Right ventricle myocardium superior (tissue), 1 donor: ENCODE results near the gene LRRC36. TPM values are rescaled to one million over a fixed set of nuclear protein-coding genes. Genes with fewer than 3 reads are reported as not detected.

Experiments
- ATAC-seq: fragments of 200-7000 bp; cut with Tn5 transposase; one replicate; pipeline ENCODE4 v1.9.1; 2020; ENCODE audit warnings: mild to moderate bottlenecking; ENCODE audit not compliant: poor library complexity
- DNase-seq: peaks from one replicate; pipeline ENCODE4 v3.0.0-alpha.2; 2020
- intact Hi-C: fragments of 100-400 bp; cut with DNase I; formaldehyde crosslinking; loops from one replicate; pipeline ENCODE4 v1.11.2; 2022
- total RNA-seq: library from RNA; stranded (reverse); fragmentation: NEBNext Ultra II Directional; extraction: Animal tissue kit (Norgen Biotek cat#: 25700); gene quantifications from one replicate; pipeline ENCODE4 v1.2.1, GENCODE V29; 2021
- donor health status: DM: no; HTN: yes; CAD: no; lungs with severe emphysema.

Gene LRRC36
- total RNA-seq, 1 donor from 2014 or later, result not detected

DNA sequence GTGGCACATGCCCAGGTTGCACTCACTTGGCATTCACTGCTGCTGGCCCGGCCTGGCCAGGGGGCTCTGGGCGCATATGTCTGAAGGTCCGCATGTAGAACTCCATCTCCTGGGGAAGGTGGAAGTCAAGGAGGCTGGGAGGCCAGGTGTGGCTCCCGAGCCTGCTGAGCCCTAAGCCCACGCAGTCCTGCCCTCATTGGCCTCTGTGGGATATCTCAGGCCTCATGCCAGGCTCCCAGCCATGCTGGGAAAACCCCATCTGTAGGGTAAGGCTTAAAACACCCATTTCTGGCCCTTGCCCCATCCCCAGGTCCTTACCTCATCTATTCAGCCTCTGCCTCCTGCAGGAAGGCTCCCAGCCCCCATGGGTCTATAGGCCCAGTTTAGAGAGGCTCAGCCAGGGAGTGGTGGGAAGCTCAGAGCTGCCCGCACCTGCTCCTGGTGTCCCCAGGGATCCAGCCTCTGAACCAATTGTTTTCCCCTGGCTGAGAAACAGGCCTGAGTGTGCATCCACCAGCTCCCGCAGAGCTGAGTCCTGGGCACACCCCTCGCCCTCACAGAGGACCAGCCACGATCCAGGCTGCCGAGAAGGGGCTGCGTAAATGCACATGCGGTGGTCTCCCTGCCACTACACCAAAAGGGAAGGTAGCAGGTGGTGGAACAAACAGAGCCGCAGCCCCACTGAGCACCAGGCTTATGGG is 69.0 kb downstream of the LRRC36 start:
- ATAC-seq (no peak), DNase-seq (no peak)
- intact Hi-C loops, result loop anchor here (10.0 kb wide), 1 partner anchor 131 kb away; no protein-coding TSS in a partner anchor

DNA sequence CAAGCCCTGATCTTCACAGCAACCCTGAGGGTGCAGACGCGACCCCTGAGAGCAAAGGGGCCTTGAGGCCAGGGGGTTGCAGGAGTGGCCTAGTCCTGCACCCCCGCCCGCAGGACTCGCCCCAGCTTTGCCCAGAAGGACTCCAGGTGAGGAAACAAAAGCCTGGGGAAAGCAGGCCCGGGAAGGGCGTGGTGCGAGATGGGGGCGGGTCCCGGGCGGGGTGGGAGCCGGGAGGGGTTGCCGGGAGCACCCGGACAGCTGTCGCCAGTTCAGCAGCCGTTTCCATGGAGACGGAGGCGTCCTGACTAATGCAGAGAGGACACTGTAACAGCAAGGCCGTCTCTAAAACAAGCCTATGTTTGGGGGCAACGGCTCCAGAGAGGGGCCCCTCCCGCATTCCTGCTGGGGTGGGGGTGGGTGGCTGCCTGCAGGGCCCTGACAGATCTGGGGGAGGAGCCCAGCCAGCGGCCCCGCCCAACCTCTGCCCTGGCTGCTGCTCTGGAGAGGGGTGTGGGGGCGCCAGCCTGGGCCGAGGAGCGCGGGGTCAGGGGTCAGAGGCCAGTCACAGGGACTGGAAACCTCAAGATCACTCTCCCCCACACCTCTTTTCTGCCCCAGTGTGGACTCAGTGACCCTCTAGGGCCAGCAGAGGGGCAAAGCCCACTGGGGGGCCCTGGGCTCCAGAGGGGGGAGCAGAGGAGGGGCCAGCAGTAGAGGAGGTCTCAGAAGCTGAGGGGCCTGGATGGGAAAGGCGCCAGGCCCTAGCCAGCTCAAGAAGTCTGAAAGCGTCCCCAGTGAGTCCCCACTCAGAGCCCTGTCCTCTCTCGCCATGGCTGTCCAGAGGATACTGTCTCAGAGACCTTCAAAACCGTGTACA is 69.8 kb downstream of the LRRC36 start:
- intact Hi-C loops, result loop anchor here (10.0 kb wide), 1 partner anchor 132 kb away; no protein-coding TSS in a partner anchor
- DNase-seq (peak; percentile 84), ATAC-seq (peak; percentile 29)

DNA sequence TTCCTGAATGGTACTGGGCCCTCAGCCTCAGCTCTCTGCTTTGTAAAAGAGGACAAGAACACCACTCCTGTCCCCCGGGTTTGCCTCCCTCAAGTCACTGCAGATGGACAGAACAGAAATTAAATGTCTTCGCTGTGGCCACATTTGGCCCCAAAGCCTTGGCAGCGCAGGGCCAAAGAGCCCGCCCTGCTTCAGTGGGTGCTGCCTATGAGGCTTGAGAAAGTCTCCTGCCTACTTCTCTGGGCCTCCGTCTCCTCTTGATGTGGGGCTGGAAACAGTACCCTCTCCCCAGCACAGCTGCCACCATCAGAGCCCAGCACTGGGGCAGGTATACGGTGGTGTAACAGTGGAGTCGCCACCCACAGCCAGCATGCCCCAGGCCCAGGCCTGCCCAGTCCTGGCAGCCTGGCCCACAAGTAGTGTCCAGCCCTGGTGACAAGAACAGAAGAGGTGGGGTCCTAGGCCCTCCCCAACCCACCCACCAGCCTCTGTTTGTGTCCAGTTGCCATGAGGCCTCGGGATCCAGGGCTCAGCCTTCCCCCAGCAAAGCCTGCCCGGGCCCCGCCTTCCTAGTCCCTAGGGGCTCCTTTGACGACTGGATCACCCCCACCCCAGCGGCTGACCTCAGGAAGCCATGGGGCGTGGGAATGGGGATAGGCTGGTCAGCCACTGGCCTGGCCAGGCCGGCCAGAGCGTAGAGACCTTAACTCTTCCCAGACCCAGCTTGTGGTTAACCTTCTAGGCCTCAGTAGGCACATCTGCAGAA is 70.6 kb downstream of the LRRC36 start:
- peak; percentile 82 for DNase-seq
- peak; percentile 11 for ATAC-seq
- intact Hi-C loops, result loop anchor here (10.0 kb wide), 1 partner anchor 132 kb away; no protein-coding TSS in a partner anchor

DNA sequence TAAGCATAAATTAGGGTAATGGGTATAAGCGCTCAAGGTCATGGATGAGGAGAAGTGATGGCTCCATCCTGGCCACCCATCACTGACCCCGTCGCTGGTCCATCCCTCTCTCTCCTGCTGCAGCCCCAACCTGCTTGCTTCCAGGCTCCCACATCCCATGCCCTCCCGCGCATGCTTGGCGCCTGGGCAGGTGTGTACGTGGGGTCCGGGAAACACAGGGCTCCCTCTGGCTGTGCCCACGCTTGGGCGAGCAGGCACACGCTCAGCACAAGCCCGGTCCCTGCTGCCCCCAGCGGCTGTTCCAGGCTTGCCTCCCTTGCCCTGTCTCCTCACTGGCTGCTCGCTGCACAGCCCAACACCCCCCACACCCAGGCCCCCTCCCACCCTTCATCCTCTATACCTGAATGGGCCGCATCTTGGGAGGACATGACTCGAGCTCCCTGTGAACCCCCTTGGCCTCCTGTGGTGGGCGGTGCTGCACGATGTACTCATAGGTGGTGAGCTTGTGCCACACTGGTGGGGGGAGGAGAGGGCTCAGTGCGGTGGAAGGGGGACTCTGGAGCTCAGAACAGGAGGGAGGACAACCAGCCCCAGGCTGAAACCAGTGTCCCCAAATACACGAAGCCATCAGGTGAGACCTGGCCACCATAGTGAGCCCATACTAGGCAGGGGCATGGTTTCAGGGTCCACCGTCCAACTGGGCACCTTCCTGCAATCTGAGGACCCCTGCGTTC is 71.4 kb downstream of the LRRC36 start:
- ATAC-seq (no peak), DNase-seq (no peak)
- intact Hi-C loops, result loop anchor here (10.0 kb wide), 1 partner anchor 133 kb away; no protein-coding TSS in a partner anchor

DNA sequence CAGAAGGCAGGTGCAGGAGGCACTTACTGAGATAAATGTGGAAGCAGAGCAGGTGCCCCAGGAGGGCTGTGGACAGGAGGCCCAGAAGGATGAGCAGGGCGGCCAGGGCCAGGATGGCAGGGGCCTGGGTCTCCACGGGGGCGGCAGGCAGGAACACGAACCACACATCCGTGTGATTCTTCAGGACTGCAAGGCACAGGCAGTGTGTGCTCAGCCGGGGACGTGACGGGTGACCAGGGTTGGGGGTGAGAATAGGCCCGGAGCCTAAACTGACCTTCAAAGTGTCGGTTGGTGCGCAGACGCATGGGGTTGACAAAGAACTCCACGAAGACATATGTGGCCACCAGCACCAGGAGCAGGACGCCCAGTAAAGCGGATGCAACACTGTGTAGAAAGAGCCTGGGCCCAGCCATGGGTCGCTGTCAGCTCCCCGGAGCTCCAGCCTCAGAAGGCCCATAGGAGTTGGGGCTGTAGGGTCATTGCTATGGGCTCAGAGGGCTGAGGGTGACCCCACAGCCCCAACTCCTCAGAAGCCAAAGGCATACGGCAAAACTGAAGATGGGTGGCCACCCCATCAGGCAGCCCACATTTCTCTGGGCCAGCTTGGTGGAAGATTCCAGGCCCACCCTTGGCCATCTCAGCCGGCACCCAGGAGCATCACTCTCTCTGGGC is 72.1 kb downstream of the LRRC36 start:
- ATAC-seq (no peak), DNase-seq (no peak)
- intact Hi-C loops, result loop anchor here (10.0 kb wide), 1 partner anchor 134 kb away; no protein-coding TSS in a partner anchor

DNA sequence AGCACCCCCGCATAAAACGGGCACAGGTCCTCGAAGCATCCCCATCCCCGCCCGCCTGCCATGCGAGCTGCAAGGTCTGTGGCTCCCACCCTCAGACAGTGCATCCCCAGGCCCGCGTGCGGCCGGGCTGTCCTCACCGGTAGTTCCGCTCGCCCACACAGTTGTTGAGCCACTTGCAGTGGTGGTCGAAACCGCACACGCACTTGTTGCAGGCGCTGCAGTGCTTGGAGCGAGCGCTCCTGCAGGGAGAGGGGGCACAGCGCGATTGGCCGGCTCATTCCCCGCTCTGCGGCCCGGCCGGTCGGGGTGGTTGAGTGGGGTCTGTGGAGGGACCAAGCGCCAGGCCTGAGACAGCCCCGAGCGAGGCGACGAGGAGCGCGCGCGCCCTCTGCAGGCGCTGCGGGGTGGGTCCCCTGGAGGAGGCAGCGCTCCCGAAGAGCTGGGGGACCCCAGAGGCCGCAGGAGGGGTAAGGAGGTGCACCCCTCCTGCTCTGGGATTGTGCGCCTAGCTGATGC is 72.7 kb downstream of the LRRC36 start:
- intact Hi-C loops, result loop anchor here (10.0 kb wide), 1 partner anchor 134 kb away; no protein-coding TSS in a partner anchor
- DNase-seq, result peak; percentile 76
- ATAC-seq, result peak; percentile 50

DNA sequence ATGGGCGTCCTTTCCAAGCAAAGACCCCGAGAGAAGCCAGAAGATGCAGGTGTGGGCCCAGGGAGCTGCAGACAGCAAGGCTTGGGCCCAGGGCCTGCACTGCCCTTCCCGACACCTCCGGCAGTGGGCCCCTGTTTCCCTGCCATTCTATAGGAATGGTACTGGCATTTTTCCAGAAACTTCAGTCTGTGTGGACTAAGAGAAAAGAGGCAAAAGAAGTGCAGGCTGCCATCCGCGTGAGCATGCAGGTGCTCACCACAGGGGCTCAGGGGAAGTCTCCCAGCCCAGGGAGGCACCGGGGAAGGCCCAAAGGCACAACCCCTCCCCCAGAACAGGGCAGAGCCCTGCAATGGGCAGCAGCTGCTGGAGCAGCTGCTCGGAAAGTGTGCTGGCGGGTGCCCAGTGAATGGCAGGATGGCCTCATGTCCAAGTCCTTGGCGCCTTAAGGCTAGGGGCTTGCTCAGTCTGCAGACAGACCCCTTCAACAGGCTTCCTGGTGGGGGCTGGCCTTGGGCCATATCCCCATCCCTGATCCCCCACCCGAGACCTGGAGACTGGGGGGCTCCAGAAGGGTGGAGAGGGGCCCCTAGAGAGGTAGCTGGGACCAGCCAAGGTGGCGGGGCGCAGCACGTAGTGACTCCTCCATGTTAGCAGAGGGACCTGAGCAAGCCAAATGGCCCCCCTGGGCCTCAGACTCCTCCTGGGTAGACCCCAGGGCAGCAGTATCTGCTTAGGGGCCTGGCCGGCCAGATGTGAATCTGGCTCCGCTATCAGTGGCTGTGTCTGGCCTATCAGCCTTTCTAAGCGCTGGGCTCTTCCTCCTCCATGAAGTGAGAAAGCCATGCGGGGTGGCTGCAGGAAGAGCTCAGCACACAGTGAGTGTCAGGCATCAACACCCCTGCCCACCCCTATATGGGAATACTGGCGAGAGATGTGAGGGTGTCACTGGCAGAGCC is 73.4 kb downstream of the LRRC36 start:
- intact Hi-C loops, result loop anchor here (10.0 kb wide), 1 partner anchor 135 kb away; no protein-coding TSS in a partner anchor
- ATAC-seq, result no peak
- DNase-seq, result no peak

DNA sequence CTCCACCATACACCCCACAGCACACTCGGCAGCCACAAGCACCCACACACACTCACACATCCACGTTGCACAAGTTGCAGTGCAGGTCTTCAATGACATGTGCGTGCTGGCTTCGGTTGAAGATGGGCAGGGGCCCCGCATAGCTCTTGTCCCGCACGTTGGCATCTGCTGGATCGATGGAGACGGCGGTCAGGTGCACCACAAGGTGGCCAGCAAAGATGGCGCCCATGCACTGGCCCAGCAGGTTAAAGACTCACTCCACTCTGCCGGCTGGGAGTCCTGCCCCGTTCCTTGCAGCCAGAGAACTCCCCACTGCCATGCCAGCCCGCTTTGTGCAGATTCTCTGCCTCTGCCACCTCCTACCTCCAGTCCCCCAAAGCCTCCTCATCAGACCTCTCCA is 74.3 kb downstream of the LRRC36 start:
- intact Hi-C loops, result no loop called here
- no peak for ATAC-seq
- no peak for DNase-seq

DNA sequence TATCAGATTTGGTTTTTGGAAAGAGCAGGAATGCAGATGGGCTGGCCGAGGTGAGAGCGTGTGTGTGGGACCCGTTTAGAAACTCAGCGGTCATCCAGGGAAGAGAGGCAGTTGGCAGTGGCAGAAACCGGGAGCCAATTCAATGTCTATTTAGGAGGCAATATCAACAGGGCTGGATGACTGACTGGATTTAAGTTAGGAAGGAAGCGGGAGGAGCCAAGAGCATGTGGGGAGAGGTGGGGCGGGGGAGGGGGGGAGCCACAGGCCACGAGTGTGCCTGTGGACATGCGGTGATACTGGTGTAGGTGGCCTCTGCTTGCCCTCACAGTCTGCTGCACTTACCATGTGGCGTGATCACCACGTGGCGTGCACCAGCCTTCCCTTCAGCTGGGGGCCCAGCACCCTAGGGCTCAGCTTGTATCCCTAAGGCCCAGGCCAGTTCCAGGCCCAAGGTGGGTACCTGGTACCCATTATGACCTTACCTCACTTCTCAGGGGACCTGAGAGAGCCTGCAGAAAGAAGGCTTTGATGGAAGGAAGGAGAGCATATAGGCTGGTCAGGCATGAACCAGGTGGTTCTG is 77.5 kb downstream of the LRRC36 start:
- DNase-seq (no peak), ATAC-seq (no peak)
- intact Hi-C loops, result no loop called here

DNA sequence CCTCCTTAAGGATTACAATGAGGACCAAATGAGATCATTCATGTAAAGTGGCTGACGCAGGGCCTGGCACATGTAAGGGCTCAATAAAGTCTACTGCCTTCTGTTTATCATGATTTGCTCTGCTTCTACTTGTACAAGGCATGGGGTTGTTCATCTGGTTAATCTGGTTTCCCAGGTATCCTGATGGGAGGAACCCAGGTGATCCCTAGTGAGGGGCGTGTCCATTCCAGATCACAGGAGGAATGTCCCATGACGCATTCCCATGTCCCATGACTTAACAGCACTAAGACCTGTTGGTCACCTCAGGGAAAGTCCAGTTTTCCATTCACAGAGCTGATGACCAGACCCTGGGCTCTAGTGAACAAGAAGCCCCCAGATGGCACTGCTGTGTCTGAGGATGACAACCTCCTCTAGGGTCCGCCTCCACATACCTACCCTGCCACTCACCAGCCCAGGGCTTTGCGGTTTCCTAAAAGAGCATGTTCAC is 78.2 kb downstream of the LRRC36 start:
- intact Hi-C loops, result no loop called here
- DNase-seq, result no peak
- no peak for ATAC-seq

DNA sequence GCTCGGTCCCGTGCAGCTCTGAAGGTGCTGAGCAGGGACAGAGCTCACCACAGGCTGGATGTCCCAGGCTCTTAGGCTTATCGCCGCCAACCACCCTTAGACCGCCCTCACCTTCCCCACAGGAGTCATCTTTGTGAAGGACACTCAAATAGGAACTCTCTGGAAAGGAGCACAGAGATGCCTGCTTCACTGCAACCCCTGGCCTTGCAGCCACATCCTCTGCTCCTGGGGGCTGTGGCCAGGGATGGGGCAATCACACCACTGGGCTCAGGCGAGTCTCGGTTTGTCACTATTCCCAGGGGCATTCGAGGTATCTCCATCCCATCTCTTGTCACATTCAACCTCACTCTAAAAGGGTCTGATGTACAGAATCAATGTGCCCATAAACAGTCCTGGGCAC is 78.7 kb downstream of the LRRC36 start:
- intact Hi-C loops, result no loop called here
- DNase-seq, result no peak
- ATAC-seq, result no peak

DNA sequence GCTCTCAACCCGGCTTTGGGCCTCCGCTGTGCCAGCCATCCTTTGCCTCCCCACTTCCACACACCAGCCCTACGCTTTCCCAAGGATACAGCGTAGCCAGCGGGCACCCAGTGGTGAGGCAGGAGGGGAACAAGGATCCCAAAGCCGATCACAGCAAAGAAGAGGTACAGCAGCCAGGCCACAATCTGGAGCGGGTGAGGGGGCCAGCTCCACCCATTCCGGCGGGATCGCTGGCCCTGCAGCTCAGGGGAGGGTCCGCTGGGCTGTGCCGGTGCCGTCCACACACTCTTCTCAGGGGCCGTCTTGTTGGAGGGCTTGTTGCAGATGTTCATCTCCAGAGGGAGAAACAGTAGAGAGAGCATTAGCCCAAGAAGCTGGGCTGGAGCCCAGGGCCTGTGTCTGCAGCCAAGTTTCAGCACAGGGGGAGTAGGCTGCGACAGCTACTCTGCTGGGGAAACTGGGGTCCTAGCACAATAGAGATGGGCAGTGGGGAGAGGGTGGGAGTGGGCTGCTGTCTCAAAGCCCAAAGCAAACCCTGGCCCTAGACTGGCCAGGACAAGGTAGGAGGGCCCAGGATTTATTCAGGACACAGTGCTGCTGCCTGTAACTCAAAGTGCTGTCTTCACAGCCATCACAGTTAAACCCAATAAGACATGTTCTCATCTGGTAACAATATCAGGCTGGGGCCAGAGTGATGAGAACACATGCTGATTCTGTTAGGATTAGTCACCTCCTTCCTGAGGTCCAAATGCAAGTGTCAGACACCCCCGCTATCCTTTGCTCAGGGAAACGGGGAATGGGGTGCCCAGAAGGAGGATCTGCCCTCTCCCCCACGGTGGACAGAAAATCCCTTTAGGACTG is 79.7 kb downstream of the LRRC36 start:
- intact Hi-C loops, result no loop called here
- peak; percentile 74 for ATAC-seq
- peak; percentile 74 for DNase-seq

DNA sequence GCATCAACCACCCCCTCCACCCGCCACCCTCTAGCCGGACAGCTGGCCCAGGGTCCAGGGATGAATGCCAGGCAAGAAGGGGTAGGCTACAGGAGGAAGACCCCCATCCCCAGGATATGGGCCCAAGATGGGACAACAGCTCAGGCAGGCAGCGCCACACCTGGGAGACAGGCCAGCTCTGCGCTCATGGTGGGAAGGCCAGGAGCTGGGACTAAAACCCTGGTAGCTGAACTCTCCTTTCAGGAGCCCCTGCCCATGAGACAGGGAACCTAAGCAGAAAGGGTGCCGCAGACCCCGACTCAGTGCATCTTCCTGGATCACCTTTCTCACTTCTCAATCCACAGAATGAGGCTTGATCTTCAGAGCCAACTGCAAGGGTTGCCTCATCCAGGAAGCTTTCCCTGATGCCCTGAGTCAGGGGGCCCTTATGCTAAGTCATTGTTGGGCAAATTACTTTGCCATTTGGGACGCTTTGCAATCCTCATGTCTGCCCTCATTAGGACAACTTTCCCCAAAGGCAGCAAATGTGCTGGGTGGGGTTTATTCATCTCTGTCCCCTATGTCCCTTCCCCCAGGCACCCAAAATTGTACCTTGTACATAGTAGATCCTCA is 80.7 kb downstream of the LRRC36 start:
- no peak for DNase-seq
- intact Hi-C loops, result no loop called here
- no peak for ATAC-seq

DNA sequence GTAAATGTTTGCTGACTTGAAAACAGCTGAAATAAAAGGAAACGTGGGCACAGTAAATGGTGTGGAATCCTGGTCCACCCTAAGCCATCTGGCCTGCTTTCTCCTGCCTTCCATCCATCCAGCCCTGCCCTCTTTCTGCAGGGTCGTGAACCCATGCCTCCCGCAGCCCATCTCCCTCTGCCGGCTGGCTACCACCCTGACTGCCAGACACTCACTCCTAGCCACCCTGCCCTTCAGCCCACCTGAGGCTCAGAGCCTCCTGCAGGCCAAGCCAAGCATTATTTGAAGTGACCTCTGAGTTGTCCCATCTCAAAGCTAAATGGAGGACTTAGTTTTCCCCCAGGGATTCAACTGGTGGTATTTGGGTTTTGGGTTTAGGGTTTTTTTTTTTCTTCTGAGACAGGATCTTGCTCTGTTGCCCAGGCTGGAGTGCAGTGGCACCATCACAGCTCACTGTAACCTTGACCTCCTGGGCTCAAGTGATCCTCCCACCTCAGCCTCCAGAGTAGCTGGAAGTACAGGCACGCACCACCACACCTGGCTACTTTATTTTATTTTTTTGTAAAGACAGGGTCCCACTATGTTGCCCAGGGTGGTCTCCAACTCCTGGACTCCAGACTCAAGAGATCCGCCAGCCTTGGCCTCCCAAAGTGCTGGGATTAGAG is 81.3 kb downstream of the LRRC36 start:
- DNase-seq (no peak), ATAC-seq (no peak)
- intact Hi-C loops, result no loop called here
